Lower lobe of right lung (tissue), 2 donors: ENCODE data around the gene CORIN. TPM values are rescaled to one million over a fixed set of nuclear protein-coding genes. Genes with fewer than 3 reads are reported as not detected.

Experiments used
- ATAC-seq, 2 donors: fragments of 200-7000 bp; cut with Tn5 transposase; one replicate each; pipeline ENCODE4 v1.9.1; 2020 to 2022; ENCODE audit warnings: mild to moderate bottlenecking in 2 of 2, moderate library complexity in 2 of 2
- DNase-seq: peaks from one replicate; pipeline ENCODE4 v3.0.0-alpha.2; 2020
- H3K27ac ChIP-seq: fragments of 200-600 bp; one replicate; pipeline ENCODE4 v1.8.0; 2022
- H3K27me3 ChIP-seq: fragments of 200-600 bp; one replicate; pipeline ENCODE4 v1.8.0; 2022; ENCODE audit warnings: low read depth
- H3K36me3 ChIP-seq: fragments of 200-600 bp; one replicate; pipeline ENCODE4 v1.8.0; 2022; ENCODE audit warnings: mild to moderate bottlenecking
- H3K4me1 ChIP-seq: fragments of 200-600 bp; one replicate; pipeline ENCODE4 v1.8.0; 2022
- H3K4me3 ChIP-seq: fragments of 200-600 bp; one replicate; pipeline ENCODE4 v1.8.0; 2022; ENCODE audit warnings: mild to moderate bottlenecking
- H3K9me3 ChIP-seq: fragments of 200-600 bp; one replicate; pipeline ENCODE4 v1.8.0; 2022
- CTCF ChIP-seq: fragments of 200-600 bp; IDR thresholded peaks from one replicate; pipeline ENCODE4 v1.8.0; 2022; ENCODE audit warnings: antibody characterized with exemption, mild to moderate bottlenecking
- intact Hi-C: fragments of 100-400 bp; cut with DNase I; formaldehyde crosslinking; loops from one replicate; pipeline ENCODE4 v1.11.0; 2022
- total RNA-seq: library from RNA; stranded (reverse); fragmentation: NEBNext Ultra II Directional; extraction: Animal tissue kit (Norgen Biotek cat#: 25700); gene quantifications from one replicate; pipeline ENCODE4 v1.2.1, GENCODE V29; 2021
- donor health status: DM: no; HTN: yes; CAD: no; lungs with severe emphysema.

The CORIN gene
- total RNA-seq, 1 donor from 2014 or later: 3.9 TPM

- DNase-seq (no peak), ATAC-seq (no peak)
- H3K4me3 ChIP-seq: no peak overlapping the region
- intact Hi-C loops: no loop called here
- H3K27me3 ChIP-seq: no peaks in the 10 kb centered on the region
- H3K27ac ChIP-seq: no peak overlapping the region
- H3K9me3 ChIP-seq: no peaks in the 10 kb centered on the region
- no peak for TF ChIP-seq CTCF
- no peaks in the 10 kb centered on the region for H3K4me1 ChIP-seq
- no peaks in the 10 kb centered on the region for H3K36me3 ChIP-seq
Observed at GRCh38 chr4:47717188-47717587, 120.7 kb downstream of the CORIN start.

GRCh38 chr4:47715716-47716416 lies 122.0 kb downstream of the CORIN start:
- no peaks in the 10 kb centered on the region for H3K9me3 ChIP-seq
- DNase-seq: no peak
- ATAC-seq: no peak
- intact Hi-C loops: no loop called here
- H3K27me3 ChIP-seq: no peaks in the 10 kb centered on the region
- no peaks in the 10 kb centered on the region for H3K4me1 ChIP-seq
- no peaks in the 10 kb centered on the region for H3K36me3 ChIP-seq
- TF ChIP-seq CTCF: no peak
- H3K27ac ChIP-seq: no peak overlapping the region
- H3K4me3 ChIP-seq: no peak overlapping the region

GRCh38 chr4:47714269-47714668 lies 123.6 kb downstream of the CORIN start:
- no peak for DNase-seq
- Histone ChIP-seq H3K9me3 (no peaks in the 10 kb centered on the region), H3K27ac (no peak overlapping the region), H3K36me3 (no peaks in the 10 kb centered on the region), H3K27me3 (no peaks in the 10 kb centered on the region), H3K4me1 (no peaks in the 10 kb centered on the region), H3K4me3 (no peak overlapping the region)
- TF ChIP-seq CTCF: no peak
- intact Hi-C loops: no loop called here
- no peak for ATAC-seq

- intact Hi-C loops: no loop called here
- no peak for DNase-seq
- Histone ChIP-seq H3K4me1 (no peaks in the 10 kb centered on the region), H3K4me3 (no peak overlapping the region), H3K27me3 (no peaks in the 10 kb centered on the region), H3K36me3 (no peaks in the 10 kb centered on the region), H3K27ac (no peak overlapping the region), H3K9me3 (no peaks in the 10 kb centered on the region)
- ATAC-seq: no peak
- no peak for TF ChIP-seq CTCF
Observed at GRCh38 chr4:47713129-47713834, 124.6 kb downstream of the CORIN start.

- H3K27me3 ChIP-seq: no peaks in the 10 kb centered on the region
- ATAC-seq (no peak), DNase-seq (no peak)
- no peak overlapping the region for H3K4me3 ChIP-seq
- H3K36me3 ChIP-seq: no peaks in the 10 kb centered on the region
- no peaks in the 10 kb centered on the region for H3K9me3 ChIP-seq
- no peak for TF ChIP-seq CTCF
- no peak overlapping the region for H3K27ac ChIP-seq
- intact Hi-C loops: no loop called here
- H3K4me1 ChIP-seq: no peaks in the 10 kb centered on the region
Observed at GRCh38 chr4:47711646-47712045, 126.2 kb downstream of the CORIN start.
